Measurements from ENCODE around the gene TFF1.

TFF1 gene

DNA sequence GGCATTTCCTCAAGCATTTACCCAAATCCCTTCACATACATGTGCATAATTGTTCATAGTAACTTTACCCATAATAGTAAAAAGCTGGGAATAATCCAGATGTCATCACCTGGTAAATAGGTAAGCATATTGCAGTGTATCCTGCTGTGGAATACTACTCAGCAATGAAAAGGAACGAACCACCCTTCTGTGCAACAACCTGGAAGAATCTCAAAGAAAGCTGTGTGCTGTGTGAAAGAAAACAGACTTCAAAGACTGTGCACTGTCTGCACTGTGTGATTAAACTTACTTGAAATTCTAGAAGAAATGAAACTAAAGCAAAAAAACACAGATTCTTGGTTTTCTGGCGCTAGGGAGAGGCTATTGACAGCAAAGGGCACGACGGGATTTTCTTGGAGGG is 29.1 kb downstream of the TFF1 start:
- Histone ChIP-seq H3K9me2 (replicated peaks; ENCODE audit: low read depth, low read length) (no peaks in the 10 kb centered on the region), H3K36me3 (ENCODE audit: insufficient read depth, low read length) (no peaks in the 10 kb centered on the region), H3F3A (ENCODE audit: low read depth) (no peaks in the 10 kb centered on the region), H2AFZ (ENCODE audit: low read length) (no peak overlapping the region), H4K20me1 (ENCODE audit: insufficient read depth, low read length, poor library complexity, severe bottlenecking) (no peaks in the 10 kb centered on the region), H3K4me2 (ENCODE audit: low read depth, low read length, poor library complexity, severe bottlenecking) (no peak overlapping the region), H3K4me3 (ENCODE audit: low read length, poor library complexity, severe bottlenecking) (no peak overlapping the region), H3K9me3 (ENCODE audit: insufficient read depth, low read depth, low read length) (peaks cover under 1% of the 10 kb centered on the region; the same call in 1 of the 2 replicates), H3K79me2 (ENCODE audit: insufficient read depth, low read length) (no peaks in the 10 kb centered on the region), H3K27me3 (ENCODE audit: insufficient read depth, low read length, poor library complexity, severe bottlenecking) (no peaks in the 10 kb centered on the region), H3K9ac (ENCODE audit: low read depth, low read length, poor library complexity, severe bottlenecking) (no peak overlapping the region), H3K4me1 (ENCODE audit: insufficient read depth, low read length, poor library complexity, severe bottlenecking) (peaks cover 11% of the 10 kb centered on the region)
- no peak for TF ChIP-seq EZH2phosphoT487 (IDR thresholded peaks at IDR 0.05; ENCODE audit: borderline replicate concordance)
- TF ChIP-seq, protein P1, sequence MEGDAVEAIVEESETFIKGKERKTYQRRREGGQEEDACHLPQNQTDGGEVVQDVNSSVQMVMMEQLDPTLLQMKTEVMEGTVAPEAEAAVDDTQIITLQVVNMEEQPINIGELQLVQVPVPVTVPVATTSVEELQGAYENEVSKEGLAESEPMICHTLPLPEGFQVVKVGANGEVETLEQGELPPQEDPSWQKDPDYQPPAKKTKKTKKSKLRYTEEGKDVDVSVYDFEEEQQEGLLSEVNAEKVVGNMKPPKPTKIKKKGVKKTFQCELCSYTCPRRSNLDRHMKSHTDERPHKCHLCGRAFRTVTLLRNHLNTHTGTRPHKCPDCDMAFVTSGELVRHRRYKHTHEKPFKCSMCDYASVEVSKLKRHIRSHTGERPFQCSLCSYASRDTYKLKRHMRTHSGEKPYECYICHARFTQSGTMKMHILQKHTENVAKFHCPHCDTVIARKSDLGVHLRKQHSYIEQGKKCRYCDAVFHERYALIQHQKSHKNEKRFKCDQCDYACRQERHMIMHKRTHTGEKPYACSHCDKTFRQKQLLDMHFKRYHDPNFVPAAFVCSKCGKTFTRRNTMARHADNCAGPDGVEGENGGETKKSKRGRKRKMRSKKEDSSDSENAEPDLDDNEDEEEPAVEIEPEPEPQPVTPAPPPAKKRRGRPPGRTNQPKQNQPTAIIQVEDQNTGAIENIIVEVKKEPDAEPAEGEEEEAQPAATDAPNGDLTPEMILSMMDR (conservative IDR thresholded peaks at IDR 0.05; ENCODE audit: low read length) = no peak

DNA sequence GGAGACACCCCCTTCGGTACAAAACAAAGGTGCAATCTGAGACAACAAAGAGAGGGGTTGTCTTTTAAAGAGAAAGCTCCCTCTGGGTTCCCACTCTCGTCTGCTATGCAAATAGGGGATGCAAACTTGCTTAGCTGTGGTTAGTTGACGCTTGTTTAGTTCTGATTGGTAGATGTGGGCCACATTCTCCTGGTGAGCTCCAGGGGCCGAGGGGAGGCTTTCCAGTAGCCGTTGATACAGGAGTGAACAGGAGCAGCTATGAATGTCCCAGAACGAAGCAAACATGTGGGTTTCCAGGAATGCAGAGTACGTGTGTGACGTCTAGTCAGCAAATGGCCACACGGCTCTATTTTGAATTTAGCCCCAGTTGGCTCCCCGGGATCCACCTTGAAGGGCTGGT is 30.3 kb downstream of the TFF1 start:
- no peaks in the 10 kb centered on the region for H3K9me2 ChIP-seq (replicated peaks; ENCODE audit: low read depth, low read length)
- no peaks in the 10 kb centered on the region for H3K36me3 ChIP-seq (ENCODE audit: insufficient read depth, low read length)
- no peaks in the 10 kb centered on the region for H4K20me1 ChIP-seq (ENCODE audit: insufficient read depth, low read length, poor library complexity, severe bottlenecking)
- H3K4me2 ChIP-seq (ENCODE audit: low read depth, low read length, poor library complexity, severe bottlenecking) = no peak overlapping the region
- no peaks in the 10 kb centered on the region for H3K27me3 ChIP-seq (ENCODE audit: insufficient read depth, low read length, poor library complexity, severe bottlenecking)
- no peak overlapping the region for H3K4me3 ChIP-seq (ENCODE audit: low read length, poor library complexity, severe bottlenecking)
- peaks cover 11% of the 10 kb centered on the region for H3K4me1 ChIP-seq (ENCODE audit: insufficient read depth, low read length, poor library complexity, severe bottlenecking)
- no peak overlapping the region for H2AFZ ChIP-seq (ENCODE audit: low read length)
- TF ChIP-seq, protein P1 (conservative IDR thresholded peaks at IDR 0.05; ENCODE audit: low read length) = no peak
- TF ChIP-seq EZH2phosphoT487 (IDR thresholded peaks at IDR 0.05; ENCODE audit: borderline replicate concordance) = no peak
- no peaks in the 10 kb centered on the region for H3K79me2 ChIP-seq (ENCODE audit: insufficient read depth, low read length)
- no peaks in the 10 kb centered on the region for H3F3A ChIP-seq (ENCODE audit: low read depth)
- peaks cover 8% of the 10 kb centered on the region; the same call in 1 of the 2 replicates for H3K9me3 ChIP-seq (ENCODE audit: insufficient read depth, low read depth, low read length)
- H3K9ac ChIP-seq (ENCODE audit: low read depth, low read length, poor library complexity, severe bottlenecking) = no peak overlapping the region

DNA sequence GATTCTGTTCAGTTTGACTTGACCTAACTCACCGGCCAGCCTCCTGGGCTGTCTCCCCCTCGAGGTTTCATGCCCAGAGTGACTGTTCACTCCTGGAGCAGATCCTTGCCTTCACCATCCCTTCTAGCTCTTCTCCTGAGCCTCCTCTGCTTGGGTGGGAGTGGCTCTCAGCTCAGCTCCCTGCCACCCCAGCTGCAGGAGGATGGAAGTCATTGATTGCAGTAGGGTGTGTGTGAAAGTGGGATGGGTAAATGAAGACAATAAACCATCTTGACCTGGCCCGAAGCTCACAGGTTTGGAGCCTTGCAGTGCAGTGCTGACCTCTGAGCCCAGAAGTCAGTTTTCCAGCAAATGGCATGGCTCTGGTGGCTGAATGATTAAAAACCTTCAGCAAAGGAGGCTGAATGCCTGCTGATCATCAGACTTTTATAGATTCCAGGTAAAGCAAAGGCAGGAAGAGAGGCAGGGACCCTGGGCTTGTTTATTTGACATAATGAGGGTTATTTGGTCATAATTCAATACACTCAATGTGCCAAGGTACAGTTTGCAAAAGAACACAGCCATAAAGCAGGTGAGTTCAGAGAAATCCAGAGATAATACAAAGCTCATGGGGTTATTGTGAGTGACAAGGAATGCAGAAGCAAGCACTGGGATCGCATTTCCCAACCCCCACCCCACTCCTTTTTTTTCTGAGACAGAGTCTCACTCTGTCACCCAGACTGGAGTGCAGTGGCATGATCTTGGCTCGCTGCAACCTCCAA is 33.6 kb downstream of the TFF1 start:
- TF ChIP-seq, protein P1 (conservative IDR thresholded peaks at IDR 0.05; ENCODE audit: low read length) = no peak
- TF ChIP-seq EZH2phosphoT487 (IDR thresholded peaks at IDR 0.05; ENCODE audit: borderline replicate concordance) = no peak
- no peak overlapping the region for H3K4me3 ChIP-seq (ENCODE audit: low read length, poor library complexity, severe bottlenecking)
- no peaks in the 10 kb centered on the region for H3K79me2 ChIP-seq (ENCODE audit: insufficient read depth, low read length)
- H3K9ac ChIP-seq (ENCODE audit: low read depth, low read length, poor library complexity, severe bottlenecking) = no peak overlapping the region
- peaks cover 8% of the 10 kb centered on the region; the same call in 1 of the 2 replicates for H3K9me3 ChIP-seq (ENCODE audit: insufficient read depth, low read depth, low read length)
- no peaks in the 10 kb centered on the region for H3K36me3 ChIP-seq (ENCODE audit: insufficient read depth, low read length)
- H2AFZ ChIP-seq (ENCODE audit: low read length) = no peak overlapping the region
- H3K4me1 ChIP-seq (ENCODE audit: insufficient read depth, low read length, poor library complexity, severe bottlenecking) = no peaks in the 10 kb centered on the region
- no peaks in the 10 kb centered on the region for H3K9me2 ChIP-seq (replicated peaks; ENCODE audit: low read depth, low read length)
- no peak overlapping the region for H3K4me2 ChIP-seq (ENCODE audit: low read depth, low read length, poor library complexity, severe bottlenecking)
- H3K27me3 ChIP-seq (ENCODE audit: insufficient read depth, low read length, poor library complexity, severe bottlenecking) = no peaks in the 10 kb centered on the region
- no peaks in the 10 kb centered on the region for H4K20me1 ChIP-seq (ENCODE audit: insufficient read depth, low read length, poor library complexity, severe bottlenecking)
- H3F3A ChIP-seq (ENCODE audit: low read depth) = no peaks in the 10 kb centered on the region

Measured in Loucy (cell line).